GM23338 (cell line): ENCODE measurements around the gene SLC25A44. TPM values are rescaled to one million over a fixed set of nuclear protein-coding genes. Genes with fewer than 3 reads are reported as not detected.

ENCODE experiments used
- ATAC-seq: fragments of 200-7000 bp; cut with Tn5 transposase; 3 replicates; pipeline ENCODE4 v1.9.1; 2020
- DNase-seq: peaks from one replicate; pipeline ENCODE4 v3.0.0-alpha.2; 2015; ENCODE audit warnings: low spot score
- H2AFZ ChIP-seq: fragments of 200-600 bp; sonication (generic); 2 replicates; pipeline ENCODE4 v1.8.0; 2016; ENCODE audit warnings: antibody characterized with exemption, mild to moderate bottlenecking, moderate library complexity
- H3F3A ChIP-seq: fragments of 200-600 bp; sonication (generic); replicated peaks from 2 replicates; pipeline ENCODE4 v1.8.0; 2017; ENCODE audit warnings: antibody characterized with exemption, mixed run types, low read depth
- H3K27ac ChIP-seq: fragments of 200-600 bp; sonication (generic); 2 replicates; pipeline ENCODE4 v1.6.1; 2016; ENCODE audit warnings: low read depth
- H3K27me3 ChIP-seq: fragments of 200-600 bp; sonication (generic); 2 replicates; pipeline ENCODE4 v1.8.0; 2016; ENCODE audit warnings: mild to moderate bottlenecking, mixed run types, moderate library complexity; ENCODE audit not compliant: insufficient read depth
- H3K36me3 ChIP-seq: fragments of 200-600 bp; sonication (generic); 2 replicates; pipeline ENCODE4 v1.8.0; 2016; ENCODE audit warnings: mild to moderate bottlenecking; ENCODE audit not compliant: insufficient read depth
- H3K4me1 ChIP-seq: fragments of 200-600 bp; sonication (generic); 2 replicates; pipeline ENCODE4 v1.8.0; 2016; ENCODE audit warnings: mild to moderate bottlenecking, moderate library complexity; ENCODE audit not compliant: insufficient read depth
- H3K4me2 ChIP-seq: fragments of 200-600 bp; sonication (generic); 2 replicates; pipeline ENCODE4 v1.7.1; 2017; ENCODE audit warnings: mixed run types
- H3K4me3 ChIP-seq: fragments of 200-600 bp; sonication (generic); 2 replicates; pipeline ENCODE4 v1.6.1; 2016; ENCODE audit warnings: mixed run types
- H3K79me2 ChIP-seq: fragments of 200-600 bp; sonication (generic); replicated peaks from 2 replicates; pipeline ENCODE4 v1.8.0; 2017; ENCODE audit warnings: mild to moderate bottlenecking; ENCODE audit not compliant: insufficient read depth
- H3K9me2 ChIP-seq: fragments of 200-600 bp; sonication (generic); 2 replicates; pipeline ENCODE4 v1.8.0; 2017; ENCODE audit not compliant: insufficient read depth
- H4K20me1 ChIP-seq: fragments of 200-600 bp; sonication (generic); replicated peaks from 2 replicates; pipeline ENCODE4 v1.8.0; 2017; ENCODE audit warnings: mild to moderate bottlenecking; ENCODE audit not compliant: insufficient read depth
- H3K27ac Mint-ChIP-seq: 2 replicates; pipeline ENCODE4 v1.8.0; 2020; ENCODE audit warnings: inconsistent platforms, mild to moderate bottlenecking, moderate library complexity, mixed read lengths
- H3K27me3 Mint-ChIP-seq: 3 replicates; pipeline ENCODE4 v1.8.0; 2022; ENCODE audit warnings: low read depth, mild to moderate bottlenecking, moderate library complexity, mixed read lengths, inconsistent platforms; ENCODE audit not compliant: insufficient read depth, poor library complexity
- H3K36me3 Mint-ChIP-seq: 3 replicates; pipeline ENCODE4 v1.8.0; 2021; ENCODE audit warnings: low read depth, mild to moderate bottlenecking, inconsistent platforms, moderate library complexity, mixed read lengths
- H3K4me1 Mint-ChIP-seq: 3 replicates; pipeline ENCODE4 v1.8.0; 2020; ENCODE audit warnings: mild to moderate bottlenecking, inconsistent platforms, mixed read lengths
- H3K4me3 Mint-ChIP-seq: 3 replicates; pipeline ENCODE4 v1.8.0; 2021; ENCODE audit warnings: moderate library complexity, mild to moderate bottlenecking, inconsistent platforms, mixed read lengths
- H3K9me3 Mint-ChIP-seq: 3 replicates; pipeline ENCODE4 v1.8.0; 2020; ENCODE audit warnings: moderate library complexity, mild to moderate bottlenecking, inconsistent platforms, mixed read lengths
- EZH2phosphoT487 ChIP-seq: fragments of 200-600 bp; sonication (generic); IDR thresholded peaks from one replicate; pipeline ENCODE4 v1.8.1; 2018; ENCODE audit warnings: antibody characterized with exemption; ENCODE audit not compliant: unreplicated experiment
- JUNB ChIP-seq: IDR thresholded peaks from one replicate; pipeline ENCODE4 v1.6.1; 2016; ENCODE audit warnings: antibody characterized with exemption; ENCODE audit not compliant: unreplicated experiment
- POLR2AphosphoS5 ChIP-seq: IDR thresholded peaks from 2 replicates; pipeline ENCODE4 v1.6.1; 2016; ENCODE audit warnings: antibody characterized with exemption, low read depth
- STAT1 ChIP-seq: IDR thresholded peaks from one replicate; pipeline ENCODE4 v1.6.1; 2016; ENCODE audit warnings: antibody characterized with exemption; ENCODE audit not compliant: unreplicated experiment
- ZNF114 ChIP-seq: fragments of 250-450 bp; sonication (Bioruptor Pico); IDR thresholded peaks from 2 replicates; pipeline ENCODE4 v1.5.0; 2020; ENCODE audit warnings: mild to moderate bottlenecking, moderate library complexity
- polyA plus RNA-seq: library from polyadenylated mRNA; unstranded; fragments of >200 nt; fragmentation: Nextera tagmentation; extraction: Ambion mirVana; gene quantifications from 2 replicates; pipeline ENCODE4 v1.2.1, GENCODE V29; 2016
- total RNA-seq: library from RNA; depleted of rRNA; stranded (reverse); fragments of >200 nt; shearing (Covaris generic); gene quantifications from 2 replicates; pipeline ENCODE4 v1.2.3, GENCODE V29; 2014
- TF ChIP-seq, protein P1 (sequence below): fragments of 250-450 bp; sonication (Bioruptor Pico); IDR thresholded peaks from 2 replicates; pipeline ENCODE4 v1.5.0; 2020; ENCODE audit warnings: mild to moderate bottlenecking, moderate library complexity
- TF ChIP-seq, protein P2 (sequence below), 2 experiments: fragments of 200-600 bp in 1 of 2; sonication (generic) in 1 of 2; conservative IDR thresholded peaks; 2 replicates each; pipeline versions ENCODE4 v1.5.1 to v1.6.1; 2016 to 2017; ENCODE audit warnings: antibody characterized with exemption in 2 of 2, low read depth in 2 of 2, mild to moderate bottlenecking in 2 of 2, moderate library complexity in 1 of 2
- TF ChIP-seq, protein P3 (sequence below): IDR thresholded peaks from 2 replicates; pipeline ENCODE4 v1.6.1; 2016; ENCODE audit warnings: antibody characterized with exemption

Gene SLC25A44
- total and polyA plus RNA-seq, 2 experiments from 2014 or later, result 7.0 to 25.1 TPM

DNA sequence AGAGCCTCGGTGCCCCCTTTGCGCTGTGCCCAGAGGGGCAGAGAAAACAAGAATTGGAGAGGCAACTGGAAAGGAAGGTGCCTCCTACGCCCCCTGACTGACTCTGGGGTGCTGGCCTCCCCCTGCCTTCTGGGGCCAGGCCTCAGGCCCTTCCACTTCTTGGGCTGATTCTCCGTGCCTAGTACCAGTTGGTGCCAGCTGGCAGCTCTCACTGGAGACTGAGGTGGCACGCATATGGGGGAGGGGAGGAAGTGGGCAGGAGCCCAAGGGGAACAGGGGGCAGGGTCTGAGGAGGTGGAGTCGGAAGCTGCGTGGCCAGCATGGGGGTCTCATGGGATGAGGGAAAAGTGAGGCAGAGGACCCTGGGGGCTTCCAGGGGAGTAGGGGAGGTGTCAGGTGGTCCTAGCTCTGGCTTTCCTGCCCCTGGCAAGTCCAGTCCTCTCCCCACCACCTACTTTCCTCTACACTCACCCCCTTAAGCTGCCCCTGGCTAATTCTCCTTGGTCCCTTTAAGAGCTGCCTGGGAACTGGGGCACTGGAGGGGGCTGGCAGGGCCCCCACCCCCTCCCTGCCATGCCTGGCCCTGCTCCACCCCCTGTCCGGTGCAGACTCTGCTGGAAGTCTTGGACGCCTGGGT lies 47.0 kb upstream of the SLC25A44 start (continued):
- TF ChIP-seq, protein P1, sequence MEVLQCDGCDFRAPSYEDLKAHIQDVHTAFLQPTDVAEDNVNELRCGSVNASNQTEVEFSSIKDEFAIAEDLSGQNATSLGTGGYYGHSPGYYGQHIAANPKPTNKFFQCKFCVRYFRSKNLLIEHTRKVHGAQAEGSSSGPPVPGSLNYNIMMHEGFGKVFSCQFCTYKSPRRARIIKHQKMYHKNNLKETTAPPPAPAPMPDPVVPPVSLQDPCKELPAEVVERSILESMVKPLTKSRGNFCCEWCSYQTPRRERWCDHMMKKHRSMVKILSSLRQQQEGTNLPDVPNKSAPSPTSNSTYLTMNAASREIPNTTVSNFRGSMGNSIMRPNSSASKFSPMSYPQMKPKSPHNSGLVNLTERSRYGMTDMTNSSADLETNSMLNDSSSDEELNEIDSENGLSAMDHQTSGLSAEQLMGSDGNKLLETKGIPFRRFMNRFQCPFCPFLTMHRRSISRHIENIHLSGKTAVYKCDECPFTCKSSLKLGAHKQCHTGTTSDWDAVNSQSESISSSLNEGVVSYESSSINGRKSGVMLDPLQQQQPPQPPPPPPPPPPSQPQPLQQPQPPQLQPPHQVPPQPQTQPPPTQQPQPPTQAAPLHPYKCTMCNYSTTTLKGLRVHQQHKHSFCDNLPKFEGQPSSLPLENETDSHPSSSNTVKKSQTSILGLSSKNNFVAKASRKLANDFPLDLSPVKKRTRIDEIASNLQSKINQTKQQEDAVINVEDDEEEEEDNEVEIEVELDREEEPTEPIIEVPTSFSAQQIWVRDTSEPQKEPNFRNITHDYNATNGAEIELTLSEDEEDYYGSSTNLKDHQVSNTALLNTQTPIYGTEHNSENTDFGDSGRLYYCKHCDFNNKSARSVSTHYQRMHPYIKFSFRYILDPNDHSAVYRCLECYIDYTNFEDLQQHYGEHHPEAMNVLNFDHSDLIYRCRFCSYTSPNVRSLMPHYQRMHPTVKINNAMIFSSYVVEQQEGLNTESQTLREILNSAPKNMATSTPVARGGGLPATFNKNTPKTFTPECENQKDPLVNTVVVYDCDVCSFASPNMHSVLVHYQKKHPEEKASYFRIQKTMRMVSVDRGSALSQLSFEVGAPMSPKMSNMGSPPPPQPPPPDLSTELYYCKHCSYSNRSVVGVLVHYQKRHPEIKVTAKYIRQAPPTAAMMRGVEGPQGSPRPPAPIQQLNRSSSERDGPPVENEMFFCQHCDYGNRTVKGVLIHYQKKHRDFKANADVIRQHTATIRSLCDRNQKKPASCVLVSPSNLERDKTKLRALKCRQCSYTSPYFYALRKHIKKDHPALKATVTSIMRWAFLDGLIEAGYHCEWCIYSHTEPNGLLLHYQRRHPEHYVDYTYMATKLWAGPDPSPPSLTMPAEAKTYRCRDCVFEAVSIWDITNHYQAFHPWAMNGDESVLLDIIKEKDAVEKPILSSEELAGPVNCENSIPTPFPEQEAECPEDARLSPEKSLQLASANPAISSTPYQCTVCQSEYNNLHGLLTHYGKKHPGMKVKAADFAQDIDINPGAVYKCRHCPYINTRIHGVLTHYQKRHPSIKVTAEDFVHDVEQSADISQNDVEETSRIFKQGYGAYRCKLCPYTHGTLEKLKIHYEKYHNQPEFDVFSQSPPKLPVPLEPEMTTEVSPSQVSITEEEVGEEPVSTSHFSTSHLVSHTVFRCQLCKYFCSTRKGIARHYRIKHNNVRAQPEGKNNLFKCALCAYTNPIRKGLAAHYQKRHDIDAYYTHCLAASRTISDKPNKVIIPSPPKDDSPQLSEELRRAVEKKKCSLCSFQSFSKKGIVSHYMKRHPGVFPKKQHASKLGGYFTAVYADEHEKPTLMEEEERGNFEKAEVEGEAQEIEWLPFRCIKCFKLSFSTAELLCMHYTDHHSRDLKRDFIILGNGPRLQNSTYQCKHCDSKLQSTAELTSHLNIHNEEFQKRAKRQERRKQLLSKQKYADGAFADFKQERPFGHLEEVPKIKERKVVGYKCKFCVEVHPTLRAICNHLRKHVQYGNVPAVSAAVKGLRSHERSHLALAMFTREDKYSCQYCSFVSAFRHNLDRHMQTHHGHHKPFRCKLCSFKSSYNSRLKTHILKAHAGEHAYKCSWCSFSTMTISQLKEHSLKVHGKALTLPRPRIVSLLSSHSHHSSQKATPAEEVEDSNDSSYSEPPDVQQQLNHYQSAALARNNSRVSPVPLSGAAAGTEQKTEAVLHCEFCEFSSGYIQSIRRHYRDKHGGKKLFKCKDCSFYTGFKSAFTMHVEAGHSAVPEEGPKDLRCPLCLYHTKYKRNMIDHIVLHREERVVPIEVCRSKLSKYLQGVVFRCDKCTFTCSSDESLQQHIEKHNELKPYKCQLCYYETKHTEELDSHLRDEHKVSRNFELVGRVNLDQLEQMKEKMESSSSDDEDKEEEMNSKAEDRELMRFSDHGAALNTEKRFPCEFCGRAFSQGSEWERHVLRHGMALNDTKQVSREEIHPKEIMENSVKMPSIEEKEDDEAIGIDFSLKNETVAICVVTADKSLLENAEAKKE (CRISPR knock-in tag), result no peak
- TF ChIP-seq, protein P2, sequence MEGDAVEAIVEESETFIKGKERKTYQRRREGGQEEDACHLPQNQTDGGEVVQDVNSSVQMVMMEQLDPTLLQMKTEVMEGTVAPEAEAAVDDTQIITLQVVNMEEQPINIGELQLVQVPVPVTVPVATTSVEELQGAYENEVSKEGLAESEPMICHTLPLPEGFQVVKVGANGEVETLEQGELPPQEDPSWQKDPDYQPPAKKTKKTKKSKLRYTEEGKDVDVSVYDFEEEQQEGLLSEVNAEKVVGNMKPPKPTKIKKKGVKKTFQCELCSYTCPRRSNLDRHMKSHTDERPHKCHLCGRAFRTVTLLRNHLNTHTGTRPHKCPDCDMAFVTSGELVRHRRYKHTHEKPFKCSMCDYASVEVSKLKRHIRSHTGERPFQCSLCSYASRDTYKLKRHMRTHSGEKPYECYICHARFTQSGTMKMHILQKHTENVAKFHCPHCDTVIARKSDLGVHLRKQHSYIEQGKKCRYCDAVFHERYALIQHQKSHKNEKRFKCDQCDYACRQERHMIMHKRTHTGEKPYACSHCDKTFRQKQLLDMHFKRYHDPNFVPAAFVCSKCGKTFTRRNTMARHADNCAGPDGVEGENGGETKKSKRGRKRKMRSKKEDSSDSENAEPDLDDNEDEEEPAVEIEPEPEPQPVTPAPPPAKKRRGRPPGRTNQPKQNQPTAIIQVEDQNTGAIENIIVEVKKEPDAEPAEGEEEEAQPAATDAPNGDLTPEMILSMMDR (conservative IDR thresholded peaks at IDR 0.05; ENCODE audit: low read depth in 2 of 2), result no peak

DNA sequence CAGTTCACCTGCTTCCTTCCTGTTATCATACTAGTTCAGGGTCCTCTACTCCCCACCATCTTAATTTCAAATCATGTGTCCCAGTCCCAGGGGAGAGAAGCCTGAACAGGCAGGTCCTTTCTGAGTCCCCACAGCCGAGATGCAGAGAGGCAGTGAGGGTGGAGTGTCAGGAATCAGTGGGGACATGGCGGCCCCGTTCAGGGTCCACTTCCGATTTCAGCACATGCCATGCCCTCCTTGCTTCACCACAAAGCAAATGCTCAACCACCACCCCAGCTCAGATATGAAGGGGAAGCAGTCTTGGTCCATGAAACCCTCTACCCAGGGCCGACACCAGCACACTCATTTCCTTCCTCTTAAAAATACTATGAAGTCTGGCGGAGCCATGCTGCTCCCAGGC lies 45.7 kb upstream of the SLC25A44 start:
- no peak overlapping the region for H3K27ac Mint-ChIP-seq
- peaks cover 24% of the 10 kb centered on the region for H3K27me3 Mint-ChIP-seq
- ATAC-seq, result no peak
- H3F3A ChIP-seq, result peaks cover 4% of the 10 kb centered on the region
- no peaks in the 10 kb centered on the region for H3K36me3 ChIP-seq
- H3K4me2 ChIP-seq, result no peak overlapping the region
- H3K4me3 ChIP-seq, result no peak overlapping the region
- peaks cover 67% of the 10 kb centered on the region for H3K4me1 ChIP-seq
- H3K4me3 Mint-ChIP-seq, result no peak overlapping the region; the same call in 2 of the 3 replicates
- H3K9me2 ChIP-seq, result no peaks in the 10 kb centered on the region
- H3K27me3 ChIP-seq, result no peaks in the 10 kb centered on the region
- no peak overlapping the region for H2AFZ ChIP-seq
- H3K9me3 Mint-ChIP-seq, result no peaks in the 10 kb centered on the region
- no peaks in the 10 kb centered on the region for H3K79me2 ChIP-seq
- DNase-seq, result no peak
- H3K27ac ChIP-seq, result no peak overlapping the region
- H3K4me1 Mint-ChIP-seq, result peaks cover 67% of the 10 kb centered on the region
- no peaks in the 10 kb centered on the region for H3K36me3 Mint-ChIP-seq
- H4K20me1 ChIP-seq, result no peaks in the 10 kb centered on the region
- TF ChIP-seq STAT1 (no peak), EZH2phosphoT487 (no peak), JUNB (no peak), POLR2AphosphoS5 (no peak), ZNF114 (CRISPR knock-in tag) (no peak)
- TF ChIP-seq, protein P2 (conservative IDR thresholded peaks at IDR 0.05; ENCODE audit: low read depth in 2 of 2), result no peak
- TF ChIP-seq, protein P3, sequence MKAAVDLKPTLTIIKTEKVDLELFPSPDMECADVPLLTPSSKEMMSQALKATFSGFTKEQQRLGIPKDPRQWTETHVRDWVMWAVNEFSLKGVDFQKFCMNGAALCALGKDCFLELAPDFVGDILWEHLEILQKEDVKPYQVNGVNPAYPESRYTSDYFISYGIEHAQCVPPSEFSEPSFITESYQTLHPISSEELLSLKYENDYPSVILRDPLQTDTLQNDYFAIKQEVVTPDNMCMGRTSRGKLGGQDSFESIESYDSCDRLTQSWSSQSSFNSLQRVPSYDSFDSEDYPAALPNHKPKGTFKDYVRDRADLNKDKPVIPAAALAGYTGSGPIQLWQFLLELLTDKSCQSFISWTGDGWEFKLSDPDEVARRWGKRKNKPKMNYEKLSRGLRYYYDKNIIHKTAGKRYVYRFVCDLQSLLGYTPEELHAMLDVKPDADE, result no peak
